ENCODE data around the gene SYT8.

Gene SYT8

GRCh38 chr11:1822648-1823375 is 12.0 kb upstream of the SYT8 start:
- Histone ChIP-seq H3K4me3 (ENCODE audit: low read length) (no peak overlapping the region), H3K36me3 (ENCODE audit: control insufficient read depth, low read length) (no peaks in the 10 kb centered on the region), H3F3A (ENCODE audit: control insufficient read depth, insufficient read depth) (no peaks in the 10 kb centered on the region), H3K4me1 (ENCODE audit: control insufficient read depth, low read length) (no peaks in the 10 kb centered on the region), H3K79me2 (ENCODE audit: control insufficient read depth, low read length) (no peaks in the 10 kb centered on the region), H3K27me3 (ENCODE audit: control insufficient read depth, low read length) (no peaks in the 10 kb centered on the region), H3K9me3 (ENCODE audit: control insufficient read depth, insufficient read depth, low read length) (no peaks in the 10 kb centered on the region), H4K20me1 (ENCODE audit: control insufficient read depth, insufficient read depth, low read depth, low read length) (no peaks in the 10 kb centered on the region), H3K4me2 (ENCODE audit: low read length) (no peak overlapping the region), H3K9me2 (replicated peaks; ENCODE audit: control insufficient read depth, low read length) (no peaks in the 10 kb centered on the region), H3K27ac (ENCODE audit: low read depth, low read length) (no peak overlapping the region)
- TF ChIP-seq EZH2phosphoT487 (IDR thresholded peaks at IDR 0.05; ENCODE audit: borderline replicate concordance, low read length) (no peak), CTCF (IDR thresholded peaks at IDR 0.05; ENCODE audit: low read depth, low read length, poor library complexity, severe bottlenecking) (no peak)

- H3K79me2 ChIP-seq (ENCODE audit: control insufficient read depth, low read length) = no peaks in the 10 kb centered on the region
- no peaks in the 10 kb centered on the region for H3K36me3 ChIP-seq (ENCODE audit: control insufficient read depth, low read length)
- H3K9me3 ChIP-seq (ENCODE audit: control insufficient read depth, insufficient read depth, low read length) = no peaks in the 10 kb centered on the region
- TF ChIP-seq CTCF (IDR thresholded peaks at IDR 0.05; ENCODE audit: low read depth, low read length, poor library complexity, severe bottlenecking) (no peak), EZH2phosphoT487 (IDR thresholded peaks at IDR 0.05; ENCODE audit: borderline replicate concordance, low read length) (no peak)
- no peaks in the 10 kb centered on the region for H3K4me1 ChIP-seq (ENCODE audit: control insufficient read depth, low read length)
- H3K4me3 ChIP-seq (ENCODE audit: low read length) = no peak overlapping the region
- H3K9me2 ChIP-seq (replicated peaks; ENCODE audit: control insufficient read depth, low read length) = no peaks in the 10 kb centered on the region
- H4K20me1 ChIP-seq (ENCODE audit: control insufficient read depth, insufficient read depth, low read depth, low read length) = no peaks in the 10 kb centered on the region
- H3F3A ChIP-seq (ENCODE audit: control insufficient read depth, insufficient read depth) = no peaks in the 10 kb centered on the region
- H3K4me2 ChIP-seq (ENCODE audit: low read length) = no peak overlapping the region
- no peak overlapping the region for H3K27ac ChIP-seq (ENCODE audit: low read depth, low read length)
- no peaks in the 10 kb centered on the region for H3K27me3 ChIP-seq (ENCODE audit: control insufficient read depth, low read length)
These were observed 11.2 kb upstream of the SYT8 start for GRCh38 chr11:1823376-1824220.

- H3K9me2 ChIP-seq (replicated peaks; ENCODE audit: control insufficient read depth, low read length) = no peaks in the 10 kb centered on the region
- H3K79me2 ChIP-seq (ENCODE audit: control insufficient read depth, low read length) = no peaks in the 10 kb centered on the region
- H3K36me3 ChIP-seq (ENCODE audit: control insufficient read depth, low read length) = no peaks in the 10 kb centered on the region
- no peaks in the 10 kb centered on the region for H3K9me3 ChIP-seq (ENCODE audit: control insufficient read depth, insufficient read depth, low read length)
- no peak overlapping the region for H3K27ac ChIP-seq (ENCODE audit: low read depth, low read length)
- no peak overlapping the region for H3K4me3 ChIP-seq (ENCODE audit: low read length)
- H3K4me1 ChIP-seq (ENCODE audit: control insufficient read depth, low read length) = no peaks in the 10 kb centered on the region
- no peak overlapping the region for H3K4me2 ChIP-seq (ENCODE audit: low read length)
- no peaks in the 10 kb centered on the region for H3K27me3 ChIP-seq (ENCODE audit: control insufficient read depth, low read length)
- H4K20me1 ChIP-seq (ENCODE audit: control insufficient read depth, insufficient read depth, low read depth, low read length) = no peaks in the 10 kb centered on the region
- no peak for TF ChIP-seq CTCF (IDR thresholded peaks at IDR 0.05; ENCODE audit: low read depth, low read length, poor library complexity, severe bottlenecking)
- TF ChIP-seq EZH2phosphoT487 (IDR thresholded peaks at IDR 0.05; ENCODE audit: borderline replicate concordance, low read length) = no peak
- no peaks in the 10 kb centered on the region for H3F3A ChIP-seq (ENCODE audit: control insufficient read depth, insufficient read depth)
These were observed 10.4 kb upstream of the SYT8 start for GRCh38 chr11:1824221-1825038.

All from DOHH2 (cell line).